ENCODE results near the gene CMSS1.

DNA sequence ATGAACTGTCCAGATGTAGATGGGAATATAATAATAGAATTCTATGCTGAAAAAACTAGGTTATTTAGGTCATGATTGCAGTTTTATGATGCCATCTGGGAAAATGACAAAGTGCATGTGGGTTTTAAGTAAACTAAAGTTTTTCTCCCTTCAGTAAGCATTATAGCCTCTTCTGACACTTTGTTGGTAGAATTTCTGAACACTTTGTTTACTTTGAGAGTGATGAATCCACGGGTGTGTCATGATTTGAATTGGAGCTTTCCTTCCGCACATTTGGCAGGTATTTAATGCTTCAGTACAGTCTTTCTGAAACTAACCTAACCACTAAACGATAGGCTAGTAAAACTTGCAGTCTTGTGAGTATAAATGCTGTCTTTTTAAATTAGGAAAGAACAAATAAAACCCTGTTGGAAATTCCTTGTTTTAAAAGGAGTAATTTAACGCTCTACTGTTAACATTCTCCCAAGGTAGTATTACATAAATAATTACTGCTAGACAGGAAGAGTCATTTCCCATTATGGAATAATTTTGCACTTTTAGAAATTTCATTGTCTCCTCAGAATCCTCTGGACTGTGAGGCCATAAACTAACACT, 289.7 kb downstream of the CMSS1 start:
- no peak for TF ChIP-seq E2F5 (CRISPR knock-in tag; conservative IDR thresholded peaks at IDR 0.05)
- TF ChIP-seq, protein P1, sequence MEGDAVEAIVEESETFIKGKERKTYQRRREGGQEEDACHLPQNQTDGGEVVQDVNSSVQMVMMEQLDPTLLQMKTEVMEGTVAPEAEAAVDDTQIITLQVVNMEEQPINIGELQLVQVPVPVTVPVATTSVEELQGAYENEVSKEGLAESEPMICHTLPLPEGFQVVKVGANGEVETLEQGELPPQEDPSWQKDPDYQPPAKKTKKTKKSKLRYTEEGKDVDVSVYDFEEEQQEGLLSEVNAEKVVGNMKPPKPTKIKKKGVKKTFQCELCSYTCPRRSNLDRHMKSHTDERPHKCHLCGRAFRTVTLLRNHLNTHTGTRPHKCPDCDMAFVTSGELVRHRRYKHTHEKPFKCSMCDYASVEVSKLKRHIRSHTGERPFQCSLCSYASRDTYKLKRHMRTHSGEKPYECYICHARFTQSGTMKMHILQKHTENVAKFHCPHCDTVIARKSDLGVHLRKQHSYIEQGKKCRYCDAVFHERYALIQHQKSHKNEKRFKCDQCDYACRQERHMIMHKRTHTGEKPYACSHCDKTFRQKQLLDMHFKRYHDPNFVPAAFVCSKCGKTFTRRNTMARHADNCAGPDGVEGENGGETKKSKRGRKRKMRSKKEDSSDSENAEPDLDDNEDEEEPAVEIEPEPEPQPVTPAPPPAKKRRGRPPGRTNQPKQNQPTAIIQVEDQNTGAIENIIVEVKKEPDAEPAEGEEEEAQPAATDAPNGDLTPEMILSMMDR (CRISPR knock-in tag; IDR thresholded peaks at IDR 0.05) = no peak
- no peak for TF ChIP-seq KAT7 (CRISPR knock-in tag; IDR thresholded peaks at IDR 0.05; ENCODE audit: borderline replicate concordance)
- TF ChIP-seq TARDBP (CRISPR knock-in tag; IDR thresholded peaks at IDR 0.05) = no peak
- TF ChIP-seq RFX1 (IDR thresholded peaks at IDR 0.05) = no peak
- TF ChIP-seq, protein P2, sequence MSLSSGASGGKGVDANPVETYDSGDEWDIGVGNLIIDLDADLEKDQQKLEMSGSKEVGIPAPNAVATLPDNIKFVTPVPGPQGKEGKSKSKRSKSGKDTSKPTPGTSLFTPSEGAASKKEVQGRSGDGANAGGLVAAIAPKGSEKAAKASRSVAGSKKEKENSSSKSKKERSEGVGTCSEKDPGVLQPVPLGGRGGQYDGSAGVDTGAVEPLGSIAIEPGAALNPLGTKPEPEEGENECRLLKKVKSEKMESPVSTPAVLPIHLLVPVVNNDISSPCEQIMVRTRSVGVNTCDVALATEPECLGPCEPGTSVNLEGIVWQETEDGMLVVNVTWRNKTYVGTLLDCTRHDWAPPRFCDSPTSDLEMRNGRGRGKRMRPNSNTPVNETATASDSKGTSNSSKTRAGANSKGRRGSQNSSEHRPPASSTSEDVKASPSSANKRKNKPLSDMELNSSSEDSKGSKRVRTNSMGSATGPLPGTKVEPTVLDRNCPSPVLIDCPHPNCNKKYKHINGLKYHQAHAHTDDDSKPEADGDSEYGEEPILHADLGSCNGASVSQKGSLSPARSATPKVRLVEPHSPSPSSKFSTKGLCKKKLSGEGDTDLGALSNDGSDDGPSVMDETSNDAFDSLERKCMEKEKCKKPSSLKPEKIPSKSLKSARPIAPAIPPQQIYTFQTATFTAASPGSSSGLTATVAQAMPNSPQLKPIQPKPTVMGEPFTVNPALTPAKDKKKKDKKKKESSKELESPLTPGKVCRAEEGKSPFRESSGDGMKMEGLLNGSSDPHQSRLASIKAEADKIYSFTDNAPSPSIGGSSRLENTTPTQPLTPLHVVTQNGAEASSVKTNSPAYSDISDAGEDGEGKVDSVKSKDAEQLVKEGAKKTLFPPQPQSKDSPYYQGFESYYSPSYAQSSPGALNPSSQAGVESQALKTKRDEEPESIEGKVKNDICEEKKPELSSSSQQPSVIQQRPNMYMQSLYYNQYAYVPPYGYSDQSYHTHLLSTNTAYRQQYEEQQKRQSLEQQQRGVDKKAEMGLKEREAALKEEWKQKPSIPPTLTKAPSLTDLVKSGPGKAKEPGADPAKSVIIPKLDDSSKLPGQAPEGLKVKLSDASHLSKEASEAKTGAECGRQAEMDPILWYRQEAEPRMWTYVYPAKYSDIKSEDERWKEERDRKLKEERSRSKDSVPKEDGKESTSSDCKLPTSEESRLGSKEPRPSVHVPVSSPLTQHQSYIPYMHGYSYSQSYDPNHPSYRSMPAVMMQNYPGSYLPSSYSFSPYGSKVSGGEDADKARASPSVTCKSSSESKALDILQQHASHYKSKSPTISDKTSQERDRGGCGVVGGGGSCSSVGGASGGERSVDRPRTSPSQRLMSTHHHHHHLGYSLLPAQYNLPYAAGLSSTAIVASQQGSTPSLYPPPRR (CRISPR knock-in tag; IDR thresholded peaks at IDR 0.05; ENCODE audit: borderline replicate concordance) = no peak
- no peak for TF ChIP-seq ZNF44 (CRISPR knock-in tag; IDR thresholded peaks at IDR 0.05)
- TF ChIP-seq, protein P3, sequence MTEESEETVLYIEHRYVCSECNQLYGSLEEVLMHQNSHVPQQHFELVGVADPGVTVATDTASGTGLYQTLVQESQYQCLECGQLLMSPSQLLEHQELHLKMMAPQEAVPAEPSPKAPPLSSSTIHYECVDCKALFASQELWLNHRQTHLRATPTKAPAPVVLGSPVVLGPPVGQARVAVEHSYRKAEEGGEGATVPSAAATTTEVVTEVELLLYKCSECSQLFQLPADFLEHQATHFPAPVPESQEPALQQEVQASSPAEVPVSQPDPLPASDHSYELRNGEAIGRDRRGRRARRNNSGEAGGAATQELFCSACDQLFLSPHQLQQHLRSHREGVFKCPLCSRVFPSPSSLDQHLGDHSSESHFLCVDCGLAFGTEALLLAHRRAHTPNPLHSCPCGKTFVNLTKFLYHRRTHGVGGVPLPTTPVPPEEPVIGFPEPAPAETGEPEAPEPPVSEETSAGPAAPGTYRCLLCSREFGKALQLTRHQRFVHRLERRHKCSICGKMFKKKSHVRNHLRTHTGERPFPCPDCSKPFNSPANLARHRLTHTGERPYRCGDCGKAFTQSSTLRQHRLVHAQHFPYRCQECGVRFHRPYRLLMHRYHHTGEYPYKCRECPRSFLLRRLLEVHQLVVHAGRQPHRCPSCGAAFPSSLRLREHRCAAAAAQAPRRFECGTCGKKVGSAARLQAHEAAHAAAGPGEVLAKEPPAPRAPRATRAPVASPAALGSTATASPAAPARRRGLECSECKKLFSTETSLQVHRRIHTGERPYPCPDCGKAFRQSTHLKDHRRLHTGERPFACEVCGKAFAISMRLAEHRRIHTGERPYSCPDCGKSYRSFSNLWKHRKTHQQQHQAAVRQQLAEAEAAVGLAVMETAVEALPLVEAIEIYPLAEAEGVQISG (CRISPR knock-in tag; IDR thresholded peaks at IDR 0.05) = no peak

Measured in HepG2 (cell line).